WI38 (cell line): ENCODE results near the gene DARS2.

Experiments used
- H3K4me3 ChIP-seq: 2 replicates; pipeline ENCODE4 v1.5.1; 2011; ENCODE audit warnings: low read depth, mild to moderate bottlenecking, control low read depth, low read length
- TF ChIP-seq, protein P1 (sequence below): IDR thresholded peaks from 2 replicates; pipeline ENCODE4 v1.5.1; 2012; ENCODE audit warnings: low read depth, mild to moderate bottlenecking, control low read depth, low read length

DARS2 gene

GRCh38 chr1:173867753-173868265 is 43.3 kb downstream of the DARS2 start, which contains the start of gene GAS5:
Gene GAS5 (minus strand): TSS chr1:173867989.
- peak within 1 kb of the TSS; percentile 92 for H3K4me3 ChIP-seq
- TF ChIP-seq, protein P1, sequence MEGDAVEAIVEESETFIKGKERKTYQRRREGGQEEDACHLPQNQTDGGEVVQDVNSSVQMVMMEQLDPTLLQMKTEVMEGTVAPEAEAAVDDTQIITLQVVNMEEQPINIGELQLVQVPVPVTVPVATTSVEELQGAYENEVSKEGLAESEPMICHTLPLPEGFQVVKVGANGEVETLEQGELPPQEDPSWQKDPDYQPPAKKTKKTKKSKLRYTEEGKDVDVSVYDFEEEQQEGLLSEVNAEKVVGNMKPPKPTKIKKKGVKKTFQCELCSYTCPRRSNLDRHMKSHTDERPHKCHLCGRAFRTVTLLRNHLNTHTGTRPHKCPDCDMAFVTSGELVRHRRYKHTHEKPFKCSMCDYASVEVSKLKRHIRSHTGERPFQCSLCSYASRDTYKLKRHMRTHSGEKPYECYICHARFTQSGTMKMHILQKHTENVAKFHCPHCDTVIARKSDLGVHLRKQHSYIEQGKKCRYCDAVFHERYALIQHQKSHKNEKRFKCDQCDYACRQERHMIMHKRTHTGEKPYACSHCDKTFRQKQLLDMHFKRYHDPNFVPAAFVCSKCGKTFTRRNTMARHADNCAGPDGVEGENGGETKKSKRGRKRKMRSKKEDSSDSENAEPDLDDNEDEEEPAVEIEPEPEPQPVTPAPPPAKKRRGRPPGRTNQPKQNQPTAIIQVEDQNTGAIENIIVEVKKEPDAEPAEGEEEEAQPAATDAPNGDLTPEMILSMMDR: no peak

DNA sequence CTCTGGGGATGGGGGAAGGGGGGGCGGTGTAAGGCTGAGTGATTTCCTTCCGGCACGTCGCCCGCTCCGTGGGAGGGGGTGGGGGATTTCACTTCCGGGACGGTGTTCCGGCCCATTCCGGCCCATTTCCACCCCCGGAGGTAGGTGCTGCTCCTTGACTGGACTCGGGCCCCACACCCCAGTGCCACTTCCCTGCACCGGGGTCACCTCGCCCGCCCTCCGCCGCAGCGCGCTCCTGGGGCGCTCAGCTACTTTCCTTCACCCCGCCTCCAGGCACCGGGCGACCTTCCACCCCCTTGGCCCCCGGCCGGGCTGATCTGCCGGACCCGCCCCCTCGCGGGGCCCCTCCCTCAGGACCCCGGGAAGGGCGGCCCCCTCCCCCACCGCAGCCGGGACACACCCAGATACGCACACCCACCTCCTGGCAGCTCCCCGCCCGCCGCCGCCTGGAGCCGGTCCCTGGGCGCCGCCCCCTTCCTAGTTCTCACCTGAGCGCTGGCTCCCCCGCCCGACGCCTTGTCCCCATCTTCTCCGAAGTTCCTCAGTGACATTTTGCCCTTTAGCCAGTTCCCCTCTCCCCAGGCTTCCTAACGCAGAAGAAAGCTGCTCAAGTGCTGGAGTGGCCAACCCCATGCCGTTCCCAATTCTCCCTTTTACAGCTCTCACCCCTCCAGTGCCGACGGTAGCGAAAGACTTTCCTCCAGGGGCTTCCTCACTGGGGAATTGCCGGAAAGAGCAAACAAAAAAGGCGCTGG is 44.0 kb downstream of the DARS2 start, which contains the start of gene ZBTB37:
Gene ZBTB37 (plus strand): TSS at position 115 of the 755 bp plus-strand sequence. CDS start 1,846 bp downstream, outside the sequence.
- TF ChIP-seq, protein P1: no peak
- peak within 1 kb of the TSS; percentile 92 for H3K4me3 ChIP-seq

DNA sequence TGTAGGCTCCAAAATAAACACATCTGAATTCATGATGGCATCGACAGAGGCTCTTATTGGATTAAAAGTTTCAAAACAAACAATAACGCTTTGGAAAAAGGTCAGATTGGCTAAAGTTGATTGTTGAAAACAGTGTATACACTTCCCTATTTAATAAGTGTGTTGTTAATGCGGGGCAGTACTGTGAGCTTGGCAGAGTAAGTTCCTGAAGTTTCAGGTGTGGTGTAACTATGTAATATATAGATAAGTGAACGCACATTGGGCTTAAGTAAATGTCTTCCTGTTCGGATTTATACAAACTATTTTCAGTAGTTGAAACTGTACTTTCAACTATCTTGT is 44.5 kb downstream of the DARS2 start:
- TF ChIP-seq, protein P1: no peak

DNA sequence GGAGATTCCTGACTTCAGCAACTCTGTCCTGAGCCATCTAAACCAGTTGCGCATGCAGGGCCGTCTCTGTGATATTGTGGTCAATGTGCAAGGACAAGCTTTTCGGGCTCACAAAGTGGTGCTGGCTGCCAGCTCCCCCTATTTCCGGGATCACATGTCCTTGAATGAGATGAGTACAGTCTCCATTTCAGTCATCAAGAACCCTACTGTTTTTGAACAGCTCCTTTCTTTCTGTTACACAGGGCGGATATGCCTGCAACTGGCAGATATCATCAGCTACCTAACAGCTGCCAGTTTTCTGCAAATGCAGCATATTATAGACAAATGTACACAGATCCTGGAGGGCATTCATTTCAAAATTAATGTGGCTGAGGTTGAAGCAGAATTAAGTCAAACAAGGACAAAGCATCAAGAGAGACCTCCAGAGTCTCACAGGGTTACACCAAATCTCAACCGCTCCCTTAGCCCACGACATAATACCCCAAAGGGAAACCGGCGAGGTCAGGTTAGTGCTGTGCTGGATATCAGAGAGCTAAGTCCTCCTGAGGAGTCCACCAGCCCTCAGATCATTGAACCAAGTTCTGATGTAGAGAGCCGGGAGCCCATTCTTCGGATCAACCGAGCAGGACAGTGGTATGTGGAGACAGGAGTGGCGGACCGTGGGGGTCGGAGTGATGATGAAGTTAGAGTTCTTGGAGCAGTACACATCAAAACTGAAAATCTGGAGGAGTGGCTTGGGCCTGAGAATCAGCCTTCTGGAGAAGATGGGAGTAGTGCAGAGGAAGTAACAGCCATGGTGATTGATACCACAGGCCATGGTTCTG is 46.0 kb downstream of the DARS2 start:
- TF ChIP-seq, protein P1: no peak
- H3K4me3 ChIP-seq: no peak overlapping the region

More for the DNA sequence above, 44.5 kb downstream of the DARS2 start:
- peak overlapping the region; percentile 92 for H3K4me3 ChIP-seq

GRCh38 chr1:173871091-173871490 is 46.6 kb downstream of the DARS2 start:
- TF ChIP-seq, protein P1: no peak
- no peak overlapping the region for H3K4me3 ChIP-seq

DNA sequence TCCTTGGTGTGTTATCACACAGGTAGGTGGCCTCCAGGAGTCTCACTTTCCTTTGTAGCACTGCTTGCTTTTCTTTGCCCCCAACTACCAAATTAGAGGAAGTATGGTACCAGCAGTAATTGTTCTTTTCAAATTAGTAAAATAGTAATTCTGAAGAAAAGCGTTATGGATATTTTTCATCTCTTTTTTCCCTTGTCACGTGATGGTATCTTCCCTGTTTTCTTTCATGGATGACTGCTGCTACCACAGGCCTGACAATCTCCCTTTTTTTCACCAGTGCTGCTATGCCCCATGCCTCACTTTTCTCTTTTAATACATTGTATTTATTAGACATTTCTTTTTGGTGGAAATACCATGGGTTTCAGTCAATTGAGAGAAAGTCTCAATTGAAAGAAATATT is 47.0 kb downstream of the DARS2 start:
- no peak overlapping the region for H3K4me3 ChIP-seq
- TF ChIP-seq, protein P1: no peak

GRCh38 chr1:173876732-173877131 is 52.3 kb downstream of the DARS2 start:
- H3K4me3 ChIP-seq: no peak overlapping the region
- TF ChIP-seq, protein P1: no peak
